Measurements from ENCODE around the gene STK26.
"Not testable (repeated sequence)": the region's sequence is repeated elsewhere in the genome, so short reads cannot be mapped to it uniquely, and the experiment has no call there.

Gene STK26

GRCh38 chrX:132044953-132045352, 21.9 kb downstream of the STK26 start:
- no peak overlapping the region for H3K4me2 ChIP-seq
- H4K20me1 ChIP-seq (ENCODE audit: insufficient read depth), result no peaks in the 10 kb centered on the region
- no peak overlapping the region for H3K4me3 ChIP-seq (IDR thresholded peaks at IDR 0.05; ENCODE audit: insufficient read depth, low read depth, low read length)
- no peaks in the 10 kb centered on the region for H3K36me3 ChIP-seq (ENCODE audit: insufficient read depth)
- H2AFZ ChIP-seq (ENCODE audit: low read depth), result no peak overlapping the region
- peaks cover 4% of the 10 kb centered on the region for H3K4me1 ChIP-seq (ENCODE audit: low read depth, poor library complexity, severe bottlenecking)
- TF ChIP-seq, protein P1, sequence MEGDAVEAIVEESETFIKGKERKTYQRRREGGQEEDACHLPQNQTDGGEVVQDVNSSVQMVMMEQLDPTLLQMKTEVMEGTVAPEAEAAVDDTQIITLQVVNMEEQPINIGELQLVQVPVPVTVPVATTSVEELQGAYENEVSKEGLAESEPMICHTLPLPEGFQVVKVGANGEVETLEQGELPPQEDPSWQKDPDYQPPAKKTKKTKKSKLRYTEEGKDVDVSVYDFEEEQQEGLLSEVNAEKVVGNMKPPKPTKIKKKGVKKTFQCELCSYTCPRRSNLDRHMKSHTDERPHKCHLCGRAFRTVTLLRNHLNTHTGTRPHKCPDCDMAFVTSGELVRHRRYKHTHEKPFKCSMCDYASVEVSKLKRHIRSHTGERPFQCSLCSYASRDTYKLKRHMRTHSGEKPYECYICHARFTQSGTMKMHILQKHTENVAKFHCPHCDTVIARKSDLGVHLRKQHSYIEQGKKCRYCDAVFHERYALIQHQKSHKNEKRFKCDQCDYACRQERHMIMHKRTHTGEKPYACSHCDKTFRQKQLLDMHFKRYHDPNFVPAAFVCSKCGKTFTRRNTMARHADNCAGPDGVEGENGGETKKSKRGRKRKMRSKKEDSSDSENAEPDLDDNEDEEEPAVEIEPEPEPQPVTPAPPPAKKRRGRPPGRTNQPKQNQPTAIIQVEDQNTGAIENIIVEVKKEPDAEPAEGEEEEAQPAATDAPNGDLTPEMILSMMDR (conservative IDR thresholded peaks at IDR 0.05; ENCODE audit: low read depth, low read length), result no peak
- H3K27me3 ChIP-seq (ENCODE audit: insufficient read depth, low read depth), result no peaks in the 10 kb centered on the region
- no peak overlapping the region for H3K9ac ChIP-seq
- peaks cover 10% of the 10 kb centered on the region; the same call in 1 of the 2 replicates for H3K79me2 ChIP-seq (ENCODE audit: insufficient read depth, low read depth)
- H3K27ac ChIP-seq, result no peak overlapping the region

DNA sequence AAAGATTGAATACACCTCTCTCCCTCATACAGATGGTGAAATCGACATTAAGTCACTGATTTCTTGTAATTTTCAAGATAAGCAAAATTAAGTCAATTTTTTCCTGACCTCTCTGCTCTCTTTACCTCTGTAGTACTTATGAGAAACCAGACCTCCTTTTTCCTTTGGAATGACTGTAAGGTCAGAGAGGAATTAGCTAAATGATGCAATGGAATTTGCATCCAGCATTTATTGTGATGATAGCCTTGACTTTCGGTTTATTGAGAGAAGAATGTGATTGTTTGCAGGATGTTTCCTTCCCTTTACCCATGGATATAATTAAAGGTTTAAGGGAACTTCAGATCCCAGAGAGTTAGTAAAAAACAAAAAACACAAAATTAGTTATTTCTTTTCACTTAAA, 22.4 kb downstream of the STK26 start:
- no peak overlapping the region for H2AFZ ChIP-seq (ENCODE audit: low read depth)
- TF ChIP-seq, protein P1 (conservative IDR thresholded peaks at IDR 0.05; ENCODE audit: low read depth, low read length), result no peak
- no peak overlapping the region for H3K4me3 ChIP-seq (IDR thresholded peaks at IDR 0.05; ENCODE audit: insufficient read depth, low read depth, low read length)
- H3K27me3 ChIP-seq (ENCODE audit: insufficient read depth, low read depth), result no peaks in the 10 kb centered on the region
- peaks cover 10% of the 10 kb centered on the region; the same call in 1 of the 2 replicates for H3K79me2 ChIP-seq (ENCODE audit: insufficient read depth, low read depth)
- no peak overlapping the region for H3K4me2 ChIP-seq
- no peak overlapping the region for H3K9ac ChIP-seq
- H3K27ac ChIP-seq, result no peak overlapping the region
- no peaks in the 10 kb centered on the region for H3K4me1 ChIP-seq (ENCODE audit: low read depth, poor library complexity, severe bottlenecking)
- H3K36me3 ChIP-seq (ENCODE audit: insufficient read depth), result no peaks in the 10 kb centered on the region
- H4K20me1 ChIP-seq (ENCODE audit: insufficient read depth), result no peaks in the 10 kb centered on the region

GRCh38 chrX:132046533-132046932, 23.4 kb downstream of the STK26 start:
- Histone ChIP-seq H3K27me3 (ENCODE audit: insufficient read depth, low read depth) (no peaks in the 10 kb centered on the region), H3K79me2 (ENCODE audit: insufficient read depth, low read depth) (peaks cover 10% of the 10 kb centered on the region; the same call in 1 of the 2 replicates), H4K20me1 (ENCODE audit: insufficient read depth) (no peaks in the 10 kb centered on the region), H3K36me3 (ENCODE audit: insufficient read depth) (no peaks in the 10 kb centered on the region), H3K9ac (no peak overlapping the region), H2AFZ (ENCODE audit: low read depth) (no peak overlapping the region), H3K4me2 (no peak overlapping the region), H3K4me1 (ENCODE audit: low read depth, poor library complexity, severe bottlenecking) (no peaks in the 10 kb centered on the region), H3K4me3 (IDR thresholded peaks at IDR 0.05; ENCODE audit: insufficient read depth, low read depth, low read length) (no peak overlapping the region), H3K27ac (no peak overlapping the region)
- TF ChIP-seq, protein P1 (conservative IDR thresholded peaks at IDR 0.05; ENCODE audit: low read depth, low read length), result no peak

DNA sequence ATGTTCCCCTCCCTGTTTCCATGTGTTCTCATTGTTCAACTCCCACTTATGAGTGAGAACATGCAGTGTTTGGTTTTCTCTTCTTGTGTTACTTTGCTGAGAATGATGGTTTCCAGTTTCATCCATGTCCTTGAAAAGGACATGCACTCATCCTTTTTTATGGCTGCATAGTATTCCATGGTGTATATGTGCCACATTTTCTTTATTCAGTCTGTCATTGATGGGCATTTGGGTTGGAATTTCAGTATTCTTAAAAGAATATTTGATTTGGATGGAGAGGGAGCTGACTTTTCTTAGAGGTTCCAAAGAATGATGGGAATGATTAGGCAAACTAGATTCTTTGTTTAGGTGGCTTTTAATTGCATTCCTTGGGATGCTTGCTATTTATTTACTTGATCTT, 28.7 kb downstream of the STK26 start:
- H3K4me2 ChIP-seq; H3K79me2 ChIP-seq (ENCODE audit: insufficient read depth, low read depth); H3K4me3 ChIP-seq (IDR thresholded peaks at IDR 0.05; ENCODE audit: insufficient read depth, low read depth, low read length); H3K27me3 ChIP-seq (ENCODE audit: insufficient read depth, low read depth); H4K20me1 ChIP-seq (ENCODE audit: insufficient read depth); H2AFZ ChIP-seq (ENCODE audit: low read depth); H3K27ac ChIP-seq; H3K9ac ChIP-seq; H3K36me3 ChIP-seq (ENCODE audit: insufficient read depth): not testable (repeated sequence)
- H3K4me1 ChIP-seq (ENCODE audit: low read depth, poor library complexity, severe bottlenecking), result peaks cover 14% of the 10 kb centered on the region

DNA sequence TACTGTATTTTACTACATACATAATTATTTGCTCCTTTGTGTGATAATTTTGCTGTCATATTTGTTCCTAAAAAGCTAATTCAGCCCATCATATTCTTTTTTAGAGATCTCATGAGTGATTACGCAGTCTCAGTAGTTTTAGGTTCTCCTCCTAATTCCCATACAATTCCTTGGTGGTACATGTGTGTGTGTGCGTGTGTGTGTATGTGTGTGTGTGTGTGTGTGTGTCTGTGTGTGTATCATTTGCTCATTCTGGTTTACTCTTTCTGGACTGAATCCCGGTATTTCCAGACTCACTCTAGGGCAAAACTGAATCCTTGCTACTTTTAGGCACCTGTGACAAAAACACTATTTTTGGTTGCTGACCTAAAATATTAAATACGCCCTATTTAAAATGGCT, 34.9 kb downstream of the STK26 start:
- no peaks in the 10 kb centered on the region for H3K79me2 ChIP-seq (ENCODE audit: insufficient read depth, low read depth)
- H4K20me1 ChIP-seq (ENCODE audit: insufficient read depth), result no peaks in the 10 kb centered on the region
- H3K4me2 ChIP-seq, result no peak overlapping the region
- no peak overlapping the region for H3K4me3 ChIP-seq (IDR thresholded peaks at IDR 0.05; ENCODE audit: insufficient read depth, low read depth, low read length)
- no peak overlapping the region for H3K9ac ChIP-seq
- H3K27ac ChIP-seq, result no peak overlapping the region
- no peaks in the 10 kb centered on the region for H3K36me3 ChIP-seq (ENCODE audit: insufficient read depth)
- no peak overlapping the region for H2AFZ ChIP-seq (ENCODE audit: low read depth)
- TF ChIP-seq, protein P1 (conservative IDR thresholded peaks at IDR 0.05; ENCODE audit: low read depth, low read length), result no peak
- peaks cover 7% of the 10 kb centered on the region for H3K4me1 ChIP-seq (ENCODE audit: low read depth, poor library complexity, severe bottlenecking)
- H3K27me3 ChIP-seq (ENCODE audit: insufficient read depth, low read depth), result no peaks in the 10 kb centered on the region
